Ecto neural progenitor cell (in vitro differentiated cells): ENCODE results near the gene ISOC2.
"Not testable (repeated sequence)": the region's sequence is repeated elsewhere in the genome, so short reads cannot be mapped to it uniquely, and the experiment has no call there.

Experiments used
- DNase-seq: peaks from one replicate; pipeline ENCODE4 v3.0.0-alpha.2; 2018; ENCODE audit warnings: low spot score

The ISOC2 gene

GRCh38 chr19:55457683-55458457 lies 3.6 kb downstream of the ISOC2 start:
- DNase-seq, result no peak

- DNase-seq, result no peak
Measured at GRCh38 chr19:55456347-55456746, 5.1 kb downstream of the ISOC2 start.

GRCh38 chr19:55455576-55456235 lies 5.7 kb downstream of the ISOC2 start:
- no peak for DNase-seq

GRCh38 chr19:55454787-55455243 lies 6.6 kb downstream of the ISOC2 start:
- DNase-seq, result no peak

GRCh38 chr19:55453511-55454260 lies 7.8 kb downstream of the ISOC2 start:
- DNase-seq, result no peak

- DNase-seq, result peak; percentile 97
Measured at GRCh38 chr19:55452749-55453346, 8.6 kb downstream of the ISOC2 start.

GRCh38 chr19:55451965-55452748 lies 9.3 kb downstream of the ISOC2 start:
- peak; percentile 75 for DNase-seq

- DNase-seq, result no peak
Measured at GRCh38 chr19:55451163-55451964, 10.1 kb downstream of the ISOC2 start.

- DNase-seq, result no peak
Measured at GRCh38 chr19:55449469-55449868, 12.0 kb downstream of the ISOC2 start.

- not testable (repeated sequence) for DNase-seq
Measured at GRCh38 chr19:55448175-55448490, 13.3 kb downstream of the ISOC2 start.

GRCh38 chr19:55447421-55448174 lies 13.8 kb downstream of the ISOC2 start:
- no peak for DNase-seq

- no peak for DNase-seq
Measured at GRCh38 chr19:55446060-55446459, 15.4 kb downstream of the ISOC2 start.

GRCh38 chr19:55444646-55445045 lies 16.8 kb downstream of the ISOC2 start:
- no peak for DNase-seq

GRCh38 chr19:55443824-55444480 lies 17.5 kb downstream of the ISOC2 start:
- no peak for DNase-seq

- DNase-seq, result no peak
Measured at GRCh38 chr19:55443045-55443823, 18.2 kb downstream of the ISOC2 start, which contains the start of gene SHISA7. TSS of gene SHISA7 (minus strand) at chr19:55443300. CDS start at chr19:55442863, 437 bp downstream.

GRCh38 chr19:55442372-55442961 lies 19.0 kb downstream of the ISOC2 start:
- no peak for DNase-seq

GRCh38 chr19:55441692-55442321 lies 19.6 kb downstream of the ISOC2 start:
- DNase-seq, result no peak

GRCh38 chr19:55441319-55441691 lies 20.1 kb downstream of the ISOC2 start:
- DNase-seq, result no peak
